DND-41 (cell line): ENCODE results near the gene GPATCH2.

ENCODE experiments used
- CTCF ChIP-seq: IDR thresholded peaks from 2 replicates; pipeline ENCODE4 v1.5.1; 2012; ENCODE audit warnings: borderline replicate concordance, low read length, moderate library complexity, mild to moderate bottlenecking; ENCODE audit not compliant: poor library complexity, severe bottlenecking; ENCODE audit errors: extremely low read depth
- EZH2 ChIP-seq: IDR thresholded peaks from 3 replicates; pipeline ENCODE4 v1.6.1; 2012; ENCODE audit warnings: borderline replicate concordance, low read depth, mild to moderate bottlenecking, moderate library complexity, low read length, inconsistent platforms; ENCODE audit not compliant: severe bottlenecking

GRCh38 chr1:217539510-217539909 lies 91.4 kb downstream of the GPATCH2 start:
- TF ChIP-seq CTCF (no peak), EZH2 (no peak)
